Osteoblast (primary cell): Measurements from ENCODE around the gene FER1L5. TPM values are rescaled to one million over a fixed set of nuclear protein-coding genes. Genes with fewer than 3 reads are reported as not detected.

Experiments
- DNase-seq: peaks from one replicate; pipeline ENCODE4 v3.0.0; 2011; ENCODE audit warnings: low spot score, mixed read lengths; ENCODE audit not compliant: insufficient read length; ENCODE audit errors: missing footprints
- H2AFZ ChIP-seq: 2 replicates; pipeline ENCODE4 v1.6.0; 2011; ENCODE audit warnings: mild to moderate bottlenecking, low read length
- H3K27ac ChIP-seq: 2 replicates; pipeline ENCODE4 v1.5.1; 2011; ENCODE audit warnings: mild to moderate bottlenecking, low read depth, low read length, moderate library complexity
- H3K27me3 ChIP-seq: 2 replicates; pipeline ENCODE4 v1.6.0; 2012; ENCODE audit warnings: mild to moderate bottlenecking, control low read depth, inconsistent platforms, low read length, moderate library complexity; ENCODE audit not compliant: insufficient read depth
- H3K36me3 ChIP-seq: 2 replicates; pipeline ENCODE4 v1.5.1; 2011; ENCODE audit warnings: mild to moderate bottlenecking, low read length, control low read depth, moderate library complexity; ENCODE audit not compliant: insufficient read depth
- H3K4me1 ChIP-seq: 2 replicates; pipeline ENCODE4 v1.5.1; 2011; ENCODE audit warnings: mild to moderate bottlenecking, low read length, control low read depth, moderate library complexity; ENCODE audit not compliant: insufficient read depth
- H3K4me2 ChIP-seq: 2 replicates; pipeline ENCODE4 v1.6.0; 2011; ENCODE audit warnings: mild to moderate bottlenecking, low read length; ENCODE audit not compliant: insufficient read depth
- H3K4me3 ChIP-seq: fragments of 200-600 bp; sonication (generic); 3 replicates; pipeline ENCODE4 v1.5.1; 2012; ENCODE audit warnings: mild to moderate bottlenecking, low read length, inconsistent platforms; ENCODE audit not compliant: insufficient read depth
- H3K79me2 ChIP-seq: 2 replicates; pipeline ENCODE4 v1.6.0; 2012; ENCODE audit warnings: mild to moderate bottlenecking, low read length, control low read depth, inconsistent platforms; ENCODE audit not compliant: insufficient read depth
- H3K9me3 ChIP-seq: 2 replicates; pipeline ENCODE4 v1.5.1; 2011; ENCODE audit warnings: low read depth, low read length, control low read depth
- H4K20me1 ChIP-seq: 2 replicates; pipeline ENCODE4 v1.6.0; 2012; ENCODE audit warnings: mild to moderate bottlenecking, low read length, control low read depth; ENCODE audit not compliant: insufficient read depth
- total RNA-seq: library from RNA; depleted of rRNA; stranded (reverse); fragments of >200 nt; gene quantifications from 2 replicates; pipeline ENCODE4 v1.2.3, GENCODE V29; 2012
- TF ChIP-seq, protein P1 (sequence below): IDR thresholded peaks from 2 replicates; pipeline ENCODE4 v1.5.1; 2011; ENCODE audit warnings: mild to moderate bottlenecking, low read depth, low read length, moderate library complexity; ENCODE audit errors: extremely low read depth

FER1L5 gene
- total RNA-seq, 1 donor, result 1.1 TPM

GRCh38 chr2:96668771-96669170 is 26.2 kb downstream of the FER1L5 start:
- Histone ChIP-seq H3K9me3 (no peaks in the 10 kb centered on the region), H3K27ac (no peak overlapping the region), H3K79me2 (no peaks in the 10 kb centered on the region), H3K36me3 (no peaks in the 10 kb centered on the region), H3K4me3 (no peak overlapping the region), H3K4me1 (peaks cover 16% of the 10 kb centered on the region), H3K27me3 (no peaks in the 10 kb centered on the region), H2AFZ (no peak overlapping the region), H4K20me1 (no peaks in the 10 kb centered on the region), H3K4me2 (no peak overlapping the region)
- DNase-seq, result no peak
- TF ChIP-seq, protein P1, sequence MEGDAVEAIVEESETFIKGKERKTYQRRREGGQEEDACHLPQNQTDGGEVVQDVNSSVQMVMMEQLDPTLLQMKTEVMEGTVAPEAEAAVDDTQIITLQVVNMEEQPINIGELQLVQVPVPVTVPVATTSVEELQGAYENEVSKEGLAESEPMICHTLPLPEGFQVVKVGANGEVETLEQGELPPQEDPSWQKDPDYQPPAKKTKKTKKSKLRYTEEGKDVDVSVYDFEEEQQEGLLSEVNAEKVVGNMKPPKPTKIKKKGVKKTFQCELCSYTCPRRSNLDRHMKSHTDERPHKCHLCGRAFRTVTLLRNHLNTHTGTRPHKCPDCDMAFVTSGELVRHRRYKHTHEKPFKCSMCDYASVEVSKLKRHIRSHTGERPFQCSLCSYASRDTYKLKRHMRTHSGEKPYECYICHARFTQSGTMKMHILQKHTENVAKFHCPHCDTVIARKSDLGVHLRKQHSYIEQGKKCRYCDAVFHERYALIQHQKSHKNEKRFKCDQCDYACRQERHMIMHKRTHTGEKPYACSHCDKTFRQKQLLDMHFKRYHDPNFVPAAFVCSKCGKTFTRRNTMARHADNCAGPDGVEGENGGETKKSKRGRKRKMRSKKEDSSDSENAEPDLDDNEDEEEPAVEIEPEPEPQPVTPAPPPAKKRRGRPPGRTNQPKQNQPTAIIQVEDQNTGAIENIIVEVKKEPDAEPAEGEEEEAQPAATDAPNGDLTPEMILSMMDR, result no peak

- Histone ChIP-seq H3K27me3 (no peaks in the 10 kb centered on the region), H3K4me2 (no peak overlapping the region), H3K4me1 (peaks cover 13% of the 10 kb centered on the region), H3K4me3 (no peak overlapping the region), H3K27ac (no peak overlapping the region), H3K36me3 (no peaks in the 10 kb centered on the region), H3K79me2 (no peaks in the 10 kb centered on the region), H4K20me1 (no peaks in the 10 kb centered on the region), H3K9me3 (no peaks in the 10 kb centered on the region), H2AFZ (no peak overlapping the region)
- TF ChIP-seq, protein P1, result no peak
- DNase-seq, result peak; percentile 26
Measured at GRCh38 chr2:96669539-96670215, 27.1 kb downstream of the FER1L5 start.

GRCh38 chr2:96679848-96680247 is 37.3 kb downstream of the FER1L5 start:
- Histone ChIP-seq H3K4me1 (peaks cover 2% of the 10 kb centered on the region), H3K27ac (no peak overlapping the region), H3K9me3 (no peaks in the 10 kb centered on the region), H3K4me3 (peak overlapping the region; percentile 14), H3K4me2 (peak overlapping the region; percentile 56), H3K36me3 (no peaks in the 10 kb centered on the region), H3K27me3 (peaks cover 6% of the 10 kb centered on the region), H3K79me2 (no peaks in the 10 kb centered on the region), H4K20me1 (no peaks in the 10 kb centered on the region), H2AFZ (peak overlapping the region; percentile 80)
- peak; percentile 81 for DNase-seq
- TF ChIP-seq, protein P1, result no peak

GRCh38 chr2:96680561-96681141 is 38.1 kb downstream of the FER1L5 start:
- no peak for DNase-seq
- Histone ChIP-seq H3K4me2 (no peak overlapping the region), H3K4me3 (no peak overlapping the region), H3K27me3 (peaks cover 8% of the 10 kb centered on the region), H4K20me1 (no peaks in the 10 kb centered on the region), H3K4me1 (peaks cover 2% of the 10 kb centered on the region), H3K27ac (no peak overlapping the region), H3K79me2 (no peaks in the 10 kb centered on the region), H3K36me3 (no peaks in the 10 kb centered on the region), H2AFZ (no peak overlapping the region), H3K9me3 (no peaks in the 10 kb centered on the region)
- TF ChIP-seq, protein P1, result no peak
